ENCODE results near the gene NUP62CL.

DNA sequence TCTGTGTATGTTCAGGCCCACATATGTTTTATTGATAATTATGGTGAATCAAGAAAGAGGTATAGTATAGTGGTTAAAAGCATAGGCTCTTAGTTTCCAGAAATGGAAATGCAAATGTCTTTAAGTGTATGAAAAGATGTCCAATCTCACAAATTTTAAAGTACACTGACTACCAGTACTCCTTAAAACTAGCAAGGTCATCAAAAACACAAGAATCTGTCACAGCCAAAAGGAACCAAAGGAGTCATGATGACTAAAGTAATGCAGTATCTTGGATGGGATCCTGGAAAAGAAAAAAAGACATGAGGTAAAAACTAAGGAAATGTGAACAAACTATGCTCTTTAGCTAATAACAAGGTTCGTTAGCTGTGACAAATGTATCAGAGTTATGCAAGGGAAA is 87.0 kb downstream of the NUP62CL start:
- TF ChIP-seq, protein P1, sequence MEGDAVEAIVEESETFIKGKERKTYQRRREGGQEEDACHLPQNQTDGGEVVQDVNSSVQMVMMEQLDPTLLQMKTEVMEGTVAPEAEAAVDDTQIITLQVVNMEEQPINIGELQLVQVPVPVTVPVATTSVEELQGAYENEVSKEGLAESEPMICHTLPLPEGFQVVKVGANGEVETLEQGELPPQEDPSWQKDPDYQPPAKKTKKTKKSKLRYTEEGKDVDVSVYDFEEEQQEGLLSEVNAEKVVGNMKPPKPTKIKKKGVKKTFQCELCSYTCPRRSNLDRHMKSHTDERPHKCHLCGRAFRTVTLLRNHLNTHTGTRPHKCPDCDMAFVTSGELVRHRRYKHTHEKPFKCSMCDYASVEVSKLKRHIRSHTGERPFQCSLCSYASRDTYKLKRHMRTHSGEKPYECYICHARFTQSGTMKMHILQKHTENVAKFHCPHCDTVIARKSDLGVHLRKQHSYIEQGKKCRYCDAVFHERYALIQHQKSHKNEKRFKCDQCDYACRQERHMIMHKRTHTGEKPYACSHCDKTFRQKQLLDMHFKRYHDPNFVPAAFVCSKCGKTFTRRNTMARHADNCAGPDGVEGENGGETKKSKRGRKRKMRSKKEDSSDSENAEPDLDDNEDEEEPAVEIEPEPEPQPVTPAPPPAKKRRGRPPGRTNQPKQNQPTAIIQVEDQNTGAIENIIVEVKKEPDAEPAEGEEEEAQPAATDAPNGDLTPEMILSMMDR (conservative IDR thresholded peaks at IDR 0.05; ENCODE audit: low read depth, low read length): no peak
- TF ChIP-seq EZH2 (IDR thresholded peaks at IDR 0.05; ENCODE audit: borderline replicate concordance, low read depth, low read length, poor library complexity, severe bottlenecking): no peak
